Astrocyte of the spinal cord (primary cell): ENCODE data around the gene F5.
A peak's percentile ranks its signal among the peaks of the same experiment; 100 is the strongest.
"Not testable (repeated sequence)": the region's sequence is repeated elsewhere in the genome, so short reads cannot be mapped to it uniquely, and the experiment has no call there.

Experiments used
- DNase-seq: peaks from one replicate; pipeline ENCODE4 v3.0.0; 2011; ENCODE audit warnings: low read depth, low spot score
- H3K4me3 ChIP-seq: 2 replicates; pipeline ENCODE4 v1.5.1; 2011; ENCODE audit warnings: low read depth, mild to moderate bottlenecking, low read length, moderate library complexity
- in situ Hi-C: cut with HindIII; loops from 2 replicates; pipeline ENCODE4 v1.10.0; 2017; ENCODE audit warnings: low sequenced_read_pairs
- TF ChIP-seq, protein P1 (sequence below): IDR thresholded peaks from 2 replicates; pipeline ENCODE4 v1.5.1; 2012; ENCODE audit warnings: low read depth, mild to moderate bottlenecking, low read length, inconsistent platforms

F5 gene

DNA sequence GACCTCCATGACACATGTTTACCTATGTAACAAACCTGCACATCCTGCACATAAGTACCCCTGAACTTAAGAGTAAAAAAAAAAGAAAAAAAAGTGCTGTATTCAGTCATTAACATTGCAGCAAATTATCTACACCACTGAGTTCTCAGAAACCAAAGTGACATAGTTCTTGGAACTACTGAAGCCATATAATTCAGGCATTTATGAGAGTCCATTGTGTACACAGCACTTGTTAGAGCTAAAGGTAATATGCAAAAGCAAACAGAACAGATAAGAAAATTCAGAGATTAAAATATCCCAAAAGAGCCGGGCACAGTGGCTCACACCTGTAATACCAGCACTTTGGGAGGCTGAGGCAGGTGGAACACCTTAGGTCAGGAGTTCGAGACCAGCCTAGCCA lies 38.0 kb downstream of the F5 start:
- in situ Hi-C loops, result no loop called here

DNA sequence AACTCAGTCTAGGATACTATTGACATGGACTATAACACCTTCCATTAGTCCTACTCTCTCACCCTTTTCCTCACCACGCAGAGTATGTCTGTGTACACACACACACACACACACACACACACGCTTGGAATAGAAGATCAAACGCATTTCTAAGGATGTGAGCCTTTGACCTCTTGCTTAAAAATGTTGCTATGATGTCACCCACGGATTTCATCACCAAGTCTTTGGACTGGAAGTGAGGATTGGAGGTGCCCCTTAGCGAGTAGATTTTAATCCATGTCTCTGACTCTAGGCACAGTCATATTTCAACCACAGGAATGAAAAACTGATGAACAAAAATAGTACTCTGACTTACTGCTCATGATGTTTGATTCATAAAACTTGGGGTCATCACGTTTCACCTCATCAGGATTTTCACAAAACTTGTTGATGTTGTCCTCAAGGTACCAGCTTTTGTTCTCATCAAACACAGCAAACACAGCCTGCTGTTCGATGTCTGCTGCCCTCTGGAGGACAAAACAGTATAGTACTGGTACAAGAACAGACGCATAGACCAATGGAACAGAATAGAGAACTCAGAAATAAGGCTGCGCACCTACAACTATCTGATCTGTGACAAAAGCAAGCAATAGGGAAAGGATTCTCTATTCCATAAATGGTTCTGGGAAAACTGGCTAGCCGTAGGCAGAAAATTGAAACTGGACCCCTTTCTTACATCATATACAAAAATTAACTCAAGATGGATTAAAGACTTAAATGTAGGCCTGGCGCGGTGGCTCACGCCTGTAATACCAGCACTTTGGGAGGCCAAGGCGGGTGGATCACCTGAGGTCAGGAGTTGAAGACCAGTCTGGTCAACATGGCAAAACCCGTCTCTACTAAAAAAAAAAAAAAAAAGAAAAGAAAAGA lies 39.9 kb downstream of the F5 start:
- in situ Hi-C loops, result no loop called here
- peak; percentile 75 for DNase-seq
- no peak overlapping the region for H3K4me3 ChIP-seq
- TF ChIP-seq, protein P1, sequence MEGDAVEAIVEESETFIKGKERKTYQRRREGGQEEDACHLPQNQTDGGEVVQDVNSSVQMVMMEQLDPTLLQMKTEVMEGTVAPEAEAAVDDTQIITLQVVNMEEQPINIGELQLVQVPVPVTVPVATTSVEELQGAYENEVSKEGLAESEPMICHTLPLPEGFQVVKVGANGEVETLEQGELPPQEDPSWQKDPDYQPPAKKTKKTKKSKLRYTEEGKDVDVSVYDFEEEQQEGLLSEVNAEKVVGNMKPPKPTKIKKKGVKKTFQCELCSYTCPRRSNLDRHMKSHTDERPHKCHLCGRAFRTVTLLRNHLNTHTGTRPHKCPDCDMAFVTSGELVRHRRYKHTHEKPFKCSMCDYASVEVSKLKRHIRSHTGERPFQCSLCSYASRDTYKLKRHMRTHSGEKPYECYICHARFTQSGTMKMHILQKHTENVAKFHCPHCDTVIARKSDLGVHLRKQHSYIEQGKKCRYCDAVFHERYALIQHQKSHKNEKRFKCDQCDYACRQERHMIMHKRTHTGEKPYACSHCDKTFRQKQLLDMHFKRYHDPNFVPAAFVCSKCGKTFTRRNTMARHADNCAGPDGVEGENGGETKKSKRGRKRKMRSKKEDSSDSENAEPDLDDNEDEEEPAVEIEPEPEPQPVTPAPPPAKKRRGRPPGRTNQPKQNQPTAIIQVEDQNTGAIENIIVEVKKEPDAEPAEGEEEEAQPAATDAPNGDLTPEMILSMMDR, result peak; percentile 80

More for the DNA sequence above, 38.0 kb downstream of the F5 start:
- no peak for DNase-seq
- H3K4me3 ChIP-seq, result no peak overlapping the region
- TF ChIP-seq, protein P1, result no peak

DNA sequence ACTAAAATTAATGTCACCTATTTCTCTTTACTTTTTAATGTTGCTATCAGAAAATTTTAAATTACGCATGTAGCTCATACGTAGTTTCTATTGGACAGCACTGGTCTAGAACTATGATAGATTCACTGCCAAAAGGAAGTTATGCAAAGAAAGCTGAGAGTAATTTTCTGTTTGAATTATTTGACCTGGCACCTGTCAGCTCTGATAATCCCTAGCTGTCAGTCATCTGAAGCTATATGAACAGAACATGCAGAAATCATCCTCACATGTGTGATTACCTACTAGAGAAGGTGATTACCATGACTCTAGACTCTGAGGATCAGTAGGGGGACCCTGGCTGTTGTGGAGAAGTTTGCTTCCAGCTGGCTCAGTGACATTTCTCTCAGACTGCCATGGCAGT lies 40.8 kb downstream of the F5 start:
- in situ Hi-C loops, result no loop called here
- H3K4me3 ChIP-seq, result no peak overlapping the region
- DNase-seq, result no peak
- TF ChIP-seq, protein P1, result no peak

DNA sequence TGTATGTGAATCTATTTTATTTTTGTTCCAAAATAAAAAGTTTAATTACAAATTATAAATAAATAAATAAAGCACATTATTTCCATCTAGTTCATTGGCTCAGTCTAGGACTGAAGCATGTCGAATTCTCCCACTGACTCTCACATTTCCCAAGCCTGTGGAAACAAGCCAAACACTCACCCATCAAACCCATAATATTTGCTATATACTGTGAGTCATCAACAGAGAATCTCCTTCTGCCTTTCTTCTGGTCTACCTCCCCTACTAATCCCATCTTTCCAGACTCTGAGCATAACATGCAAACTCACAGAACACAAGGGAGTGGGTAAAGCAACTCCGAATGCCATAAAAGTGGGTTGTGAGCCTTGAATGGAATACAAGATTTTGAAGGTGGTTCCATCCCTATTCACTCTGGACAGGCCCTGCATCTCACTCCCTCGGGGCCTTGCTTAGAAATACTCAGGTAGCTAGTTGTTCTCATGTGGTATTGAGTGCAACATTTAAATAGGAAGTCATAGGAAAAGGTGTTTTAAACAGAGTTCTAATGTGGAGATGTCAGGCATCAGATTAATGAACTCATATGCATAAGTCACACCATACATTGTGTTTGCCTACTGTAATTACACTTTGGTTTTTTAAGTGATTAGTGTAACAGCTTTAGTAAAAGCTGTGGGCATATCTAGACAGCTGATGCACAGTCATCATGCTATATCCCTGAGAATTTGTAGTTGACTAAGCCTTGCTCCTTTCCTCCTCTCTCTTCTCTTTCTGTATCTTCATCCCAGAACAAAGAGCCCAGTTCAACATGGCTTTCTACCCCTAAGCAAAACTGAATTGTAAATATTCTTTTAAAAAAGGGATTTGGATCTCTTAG lies 47.0 kb downstream of the F5 start:
- DNase-seq, result peak; percentile 91
- TF ChIP-seq, protein P1, result no peak
- no peak overlapping the region for H3K4me3 ChIP-seq
- in situ Hi-C loops, result no loop called here

DNA sequence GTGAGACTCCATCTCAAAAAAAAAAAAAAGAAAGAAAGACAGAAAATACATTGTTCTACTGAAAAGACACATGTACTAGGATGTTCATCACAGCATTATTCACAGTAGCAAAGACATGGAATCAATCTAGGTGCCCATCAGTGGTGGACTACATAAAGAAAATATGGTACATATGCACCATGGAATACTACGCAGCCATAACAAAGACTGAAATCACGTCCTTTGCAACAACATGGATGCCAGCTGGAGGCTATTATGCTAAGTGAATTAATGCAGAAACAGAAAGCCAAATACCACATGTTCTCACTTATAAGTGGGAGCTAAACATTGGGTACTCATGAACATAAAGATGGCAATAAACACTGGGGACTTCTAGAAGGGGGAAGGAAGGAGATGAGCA lies 51.6 kb downstream of the F5 start:
- in situ Hi-C loops, result no loop called here
- H3K4me3 ChIP-seq, result no peak overlapping the region
- TF ChIP-seq, protein P1, result no peak

DNA sequence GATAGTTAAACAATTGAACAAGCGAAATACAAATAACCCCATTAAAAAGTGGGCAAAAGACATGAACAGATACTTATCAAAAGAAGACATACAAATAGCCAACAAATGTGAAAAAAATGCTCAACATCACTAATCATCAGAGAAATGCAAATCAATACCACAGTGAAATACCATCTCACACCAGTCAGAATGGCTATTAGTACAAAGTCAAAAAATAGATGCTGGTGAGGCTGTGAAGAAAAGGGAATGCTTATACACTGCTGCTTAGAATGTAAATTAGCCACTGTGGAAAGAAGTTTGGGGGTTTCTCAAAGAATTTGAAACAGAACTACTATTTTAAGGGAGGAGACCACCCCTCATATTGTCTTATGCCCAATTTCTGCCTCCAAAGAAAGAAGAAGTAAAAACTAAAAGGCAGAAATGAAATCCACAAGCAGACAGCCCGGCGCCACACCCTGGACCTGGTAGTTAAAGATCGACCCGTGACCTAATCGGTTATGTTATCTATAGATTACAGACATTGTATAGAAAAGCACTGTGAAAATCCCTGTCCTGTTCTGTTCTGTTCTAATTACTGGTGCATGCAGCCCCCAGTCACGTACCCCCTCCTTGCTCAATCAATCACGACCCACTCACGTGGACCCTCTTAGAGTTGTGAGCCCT lies 52.6 kb downstream of the F5 start:
- H3K4me3 ChIP-seq, in situ Hi-C loops, DNase-seq: not testable (repeated sequence)

More for the DNA sequence above, 51.6 kb downstream of the F5 start:
- DNase-seq, result no peak
